Activated CD4-positive, alpha-beta T cell treated with anti-CD3 and anti-CD28 coated beads for 36 hours (primary cell): ENCODE data around the gene CELSR1. TPM values are rescaled to one million over a fixed set of nuclear protein-coding genes. Genes with fewer than 3 reads are reported as not detected.

Experiments
- ATAC-seq: fragments of 200-7000 bp; cut with Tn5 transposase; one replicate; pipeline ENCODE4 v1.10.0; 2021; ENCODE audit warnings: mild to moderate bottlenecking, moderate library complexity
- CTCF ChIA-PET: fragments of 350-600 bp; sonication (Branson Sonifier 250); formaldehyde crosslinking; loops from one replicate; lab custom pipeline; 2021; ENCODE audit warnings: antibody characterized with exemption; lab: Charles Lee
- POLR2A ChIA-PET: fragments of 350-600 bp; sonication (Branson Sonifier 250); formaldehyde crosslinking; loops from one replicate; lab custom pipeline; 2021; ENCODE audit warnings: antibody characterized with exemption, inconsistent platforms; lab: Charles Lee
- DNase-seq: peaks from one replicate; pipeline ENCODE4 v3.0.0-alpha.2; 2020
- H3K27ac Mint-ChIP-seq: one replicate; pipeline ENCODE4 v1.8.0; 2021; ENCODE audit warnings: mixed read lengths
- H3K27me3 Mint-ChIP-seq: one replicate; pipeline ENCODE4 v1.8.0; 2021; ENCODE audit warnings: mixed read lengths
- H3K36me3 Mint-ChIP-seq: one replicate; pipeline ENCODE4 v1.8.0; 2021; ENCODE audit warnings: low read depth, mixed read lengths
- H3K4me1 Mint-ChIP-seq: one replicate; pipeline ENCODE4 v1.8.0; 2021; ENCODE audit warnings: mixed read lengths
- H3K4me3 Mint-ChIP-seq: one replicate; pipeline ENCODE4 v1.8.0; 2021; ENCODE audit warnings: mild to moderate bottlenecking, moderate library complexity, mixed read lengths
- H3K9me3 Mint-ChIP-seq: one replicate; pipeline ENCODE4 v1.8.0; 2021; ENCODE audit warnings: low read depth, mixed read lengths
- intact Hi-C, 2 experiments: fragments of 100-400 bp; cut with DNase I in 1 of 2; cut with micrococcal nuclease in 1 of 2; formaldehyde crosslinking; loops; one replicate each; pipeline versions ENCODE4 v1.14.2 to v1.15.1; 2022 to 2024; cut with DNase I, micrococcal nuclease
- total RNA-seq, 2 experiments: library from RNA; stranded (reverse); gene quantifications; one replicate each; pipeline ENCODE4 v1.2.3, GENCODE V29; 2021

Gene CELSR1
- total RNA-seq, 2 experiments from 2014 or later: 0.43 to 0.46 TPM

DNA sequence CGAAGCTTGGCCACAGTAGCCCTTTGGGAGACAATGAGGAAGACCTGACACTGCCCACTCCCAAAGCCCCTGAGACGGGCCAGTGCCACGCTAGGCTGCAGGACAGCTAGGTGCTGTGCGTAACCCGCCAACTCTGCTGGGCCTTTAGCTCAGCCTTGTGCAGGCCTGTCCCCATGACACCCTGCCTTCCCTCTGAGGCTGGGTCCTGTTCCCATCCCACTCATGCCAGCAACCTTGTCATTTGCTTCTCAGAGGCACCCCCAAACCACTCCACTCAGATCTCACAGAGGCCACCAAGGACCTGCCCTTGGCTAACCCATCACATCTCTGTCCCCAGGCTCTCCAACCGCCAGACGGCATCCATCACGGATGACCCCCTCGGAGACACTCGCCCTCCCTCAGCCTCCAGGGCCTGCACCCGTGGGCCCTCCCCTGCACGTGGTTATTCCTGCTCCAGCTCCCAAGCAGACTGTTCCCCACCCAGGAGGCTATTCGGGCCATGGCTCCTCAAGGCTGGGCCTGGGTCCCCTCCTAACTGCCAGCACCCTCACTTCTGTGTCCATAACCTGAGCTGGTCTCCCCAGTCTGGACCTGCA lies 11.1 kb downstream of the CELSR1 start:
- ChIA-PET CTCF (interaction anchor here (0.6 kb wide), 1 partner anchor 578 kb away, joined by 3 read pairs; no protein-coding TSS in a partner anchor), POLR2A (no interaction called here)
- no peak overlapping the region for H3K27ac Mint-ChIP-seq
- intact Hi-C loops: no loop called here
- no peaks in the 10 kb centered on the region for H3K36me3 Mint-ChIP-seq
- no peak for ATAC-seq
- H3K4me3 Mint-ChIP-seq: no peak overlapping the region
- H3K4me1 Mint-ChIP-seq: peaks cover 5% of the 10 kb centered on the region
- no peak for DNase-seq
- H3K9me3 Mint-ChIP-seq: no peaks in the 10 kb centered on the region
- peaks cover 9% of the 10 kb centered on the region for H3K27me3 Mint-ChIP-seq

DNA sequence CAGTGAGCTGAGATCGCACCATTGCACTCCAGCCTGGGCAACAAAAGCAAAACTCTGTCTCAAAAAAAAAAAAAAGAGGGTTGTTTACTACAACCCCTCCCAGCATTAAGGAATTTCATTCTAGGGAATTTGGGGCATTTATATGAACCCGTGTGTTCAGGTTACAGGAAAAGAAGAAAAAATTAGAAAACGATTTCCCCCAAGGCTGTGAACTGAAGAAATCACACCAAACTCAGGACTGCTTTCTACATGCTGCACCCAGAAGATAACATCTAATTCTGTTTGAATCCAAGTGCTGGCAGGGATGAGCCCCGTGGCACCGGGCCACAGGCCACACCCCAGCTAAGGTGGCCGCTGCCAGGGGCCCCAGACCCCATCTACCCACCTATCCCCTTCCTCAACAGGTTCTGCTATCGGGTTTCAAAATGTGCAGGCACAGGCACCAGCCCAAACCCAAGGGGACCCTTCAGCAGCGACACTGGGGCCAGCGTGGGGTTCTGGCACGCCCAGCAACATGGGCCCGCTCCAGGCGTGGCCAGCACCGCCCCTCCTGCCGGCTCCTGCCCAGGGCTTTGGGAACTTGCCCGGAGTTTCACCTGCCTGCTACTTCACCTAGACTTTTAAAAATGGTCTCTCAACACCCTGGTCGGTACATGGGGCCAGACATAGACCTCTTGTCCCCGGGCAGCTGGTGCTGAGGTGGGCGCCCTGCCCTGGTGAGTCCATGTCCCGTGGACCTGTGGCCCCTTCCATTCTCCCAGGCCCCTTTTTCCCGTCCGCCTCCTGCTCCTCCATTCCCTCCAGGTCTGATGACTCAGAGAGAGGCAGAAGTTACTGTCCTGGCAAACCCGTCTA lies 11.8 kb downstream of the CELSR1 start:
- DNase-seq (no peak), ATAC-seq (no peak)
- ChIA-PET CTCF (interaction anchor here (0.6 kb wide), 1 partner anchor 577 kb away, joined by 3 read pairs; no protein-coding TSS in a partner anchor), POLR2A (no interaction called here)
- Mint-ChIP-seq H3K9me3 (no peaks in the 10 kb centered on the region), H3K27me3 (peaks cover 9% of the 10 kb centered on the region), H3K36me3 (no peaks in the 10 kb centered on the region), H3K27ac (no peak overlapping the region), H3K4me1 (peaks cover 5% of the 10 kb centered on the region), H3K4me3 (no peak overlapping the region)
- intact Hi-C loops: no loop called here

DNA sequence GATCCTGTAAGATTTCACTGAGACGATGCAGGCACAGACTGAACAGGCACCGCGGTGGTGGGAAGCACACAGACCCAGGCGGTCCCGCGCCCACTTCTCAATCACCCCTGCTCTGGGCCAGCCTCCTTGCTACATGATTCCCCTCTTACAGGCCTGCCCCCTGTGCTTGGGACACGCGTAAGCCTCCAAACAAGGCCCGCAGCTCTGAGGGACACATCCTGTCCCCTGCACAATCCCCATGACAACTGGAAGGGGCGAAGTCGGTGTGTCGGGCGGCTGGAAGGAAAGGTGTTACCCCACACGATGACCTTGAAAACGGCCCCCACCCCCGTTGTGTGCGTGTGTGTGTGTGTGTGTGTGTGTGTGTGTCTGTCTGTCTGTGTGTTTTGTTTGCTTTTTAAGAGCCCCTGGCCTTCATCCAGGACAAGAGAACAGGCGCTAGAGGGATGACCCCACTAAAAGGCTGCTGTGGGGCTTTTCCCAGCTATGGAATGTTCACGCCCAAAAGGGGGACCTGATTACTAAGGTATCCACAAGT lies 13.1 kb downstream of the CELSR1 start:
- peaks cover 5% of the 10 kb centered on the region for H3K4me1 Mint-ChIP-seq
- ChIA-PET POLR2A (no interaction called here), CTCF (no interaction called here)
- intact Hi-C loops: no loop called here
- H3K4me3 Mint-ChIP-seq: no peak overlapping the region
- H3K27ac Mint-ChIP-seq: no peak overlapping the region
- ATAC-seq (no peak), DNase-seq (no peak)
- peaks cover 8% of the 10 kb centered on the region for H3K27me3 Mint-ChIP-seq
- no peaks in the 10 kb centered on the region for H3K9me3 Mint-ChIP-seq
- H3K36me3 Mint-ChIP-seq: no peaks in the 10 kb centered on the region

DNA sequence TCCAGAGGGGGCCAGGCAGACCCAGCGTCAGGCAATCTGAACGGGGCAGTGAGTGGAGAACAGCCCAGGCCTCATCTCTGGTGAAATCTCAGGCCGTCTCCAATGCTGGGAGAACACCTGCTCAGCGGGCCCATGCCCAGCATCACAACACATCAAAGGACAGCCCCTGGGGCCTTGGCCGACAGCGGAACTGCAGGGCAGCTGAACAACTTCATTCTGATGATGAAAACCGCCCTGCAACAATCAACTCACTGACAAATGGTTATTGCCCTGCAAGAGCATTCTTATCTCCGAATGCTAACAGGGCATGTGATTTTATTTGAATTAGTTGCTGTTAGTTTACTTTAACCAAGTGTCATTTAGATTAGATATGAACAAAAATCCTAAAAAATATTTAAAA lies 14.6 kb downstream of the CELSR1 start:
- POLR2A ChIA-PET: no interaction called here
- CTCF ChIA-PET: no interaction called here
- intact Hi-C loops: no loop called here
- H3K4me3 Mint-ChIP-seq: no peak overlapping the region
- no peaks in the 10 kb centered on the region for H3K36me3 Mint-ChIP-seq
- no peak overlapping the region for H3K27ac Mint-ChIP-seq
- no peaks in the 10 kb centered on the region for H3K4me1 Mint-ChIP-seq
- DNase-seq: no peak
- no peaks in the 10 kb centered on the region for H3K9me3 Mint-ChIP-seq
- H3K27me3 Mint-ChIP-seq: peaks cover 7% of the 10 kb centered on the region
- ATAC-seq: no peak

DNA sequence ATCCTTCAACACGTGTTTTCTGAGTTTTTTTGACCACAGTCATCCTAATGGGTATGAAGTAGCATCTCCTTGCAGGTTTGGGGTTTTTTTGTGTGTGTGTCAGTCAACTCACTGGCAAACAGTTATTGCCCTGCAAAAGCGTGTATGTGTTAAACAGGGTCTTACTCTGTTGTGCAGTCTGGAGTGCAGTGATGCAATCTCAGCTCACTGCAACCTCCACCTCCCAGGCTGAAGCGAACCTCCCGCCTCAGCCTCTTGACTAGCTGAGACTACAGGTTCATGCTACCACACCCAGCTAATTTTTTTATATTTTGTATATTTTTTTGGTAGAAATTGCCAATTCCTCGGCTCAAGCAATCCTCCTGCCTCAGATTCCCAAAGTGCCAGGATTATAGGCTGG lies 15.4 kb downstream of the CELSR1 start:
- no peaks in the 10 kb centered on the region for H3K9me3 Mint-ChIP-seq
- POLR2A ChIA-PET: interaction anchor here (0.5 kb wide), 1 partner anchor 21 kb away, joined by 6 read pairs; no protein-coding TSS in a partner anchor
- CTCF ChIA-PET: no interaction called here

DNA sequence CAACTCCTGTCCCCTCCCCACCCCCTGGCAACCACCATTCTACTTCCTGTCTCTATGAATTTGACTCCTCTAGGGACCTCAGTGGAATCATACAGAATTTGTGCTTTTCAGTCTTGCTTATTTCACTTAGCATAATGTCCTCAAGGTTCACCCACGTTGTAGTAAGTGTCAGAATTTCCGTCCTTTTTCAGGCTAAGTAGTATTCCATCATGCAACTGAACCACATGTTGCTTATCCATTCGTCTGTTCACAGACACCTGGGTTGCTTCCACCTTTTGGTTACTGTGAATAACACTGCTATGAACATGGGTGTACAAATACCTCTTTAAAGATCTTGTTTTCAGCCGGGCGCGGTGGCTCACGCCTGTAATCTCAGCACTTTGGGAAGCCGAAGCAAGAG lies 16.5 kb downstream of the CELSR1 start:
- H3K9me3 Mint-ChIP-seq: no peaks in the 10 kb centered on the region
- H3K27me3 Mint-ChIP-seq: no peaks in the 10 kb centered on the region
- H3K4me1 Mint-ChIP-seq: no peaks in the 10 kb centered on the region
- no peak overlapping the region for H3K4me3 Mint-ChIP-seq
- no peak for ATAC-seq
- CTCF ChIA-PET: no interaction called here
- H3K27ac Mint-ChIP-seq: no peak overlapping the region
- no peaks in the 10 kb centered on the region for H3K36me3 Mint-ChIP-seq
- POLR2A ChIA-PET: no interaction called here
- no peak for DNase-seq
- intact Hi-C loops: no loop called here

More for the DNA sequence above, 15.4 kb downstream of the CELSR1 start:
- DNase-seq (no peak), ATAC-seq (no peak)
- Mint-ChIP-seq H3K27ac (no peak overlapping the region), H3K27me3 (peaks cover 4% of the 10 kb centered on the region), H3K4me3 (no peak overlapping the region), H3K4me1 (no peaks in the 10 kb centered on the region), H3K36me3 (no peaks in the 10 kb centered on the region)
- intact Hi-C loops: no loop called here

DNA sequence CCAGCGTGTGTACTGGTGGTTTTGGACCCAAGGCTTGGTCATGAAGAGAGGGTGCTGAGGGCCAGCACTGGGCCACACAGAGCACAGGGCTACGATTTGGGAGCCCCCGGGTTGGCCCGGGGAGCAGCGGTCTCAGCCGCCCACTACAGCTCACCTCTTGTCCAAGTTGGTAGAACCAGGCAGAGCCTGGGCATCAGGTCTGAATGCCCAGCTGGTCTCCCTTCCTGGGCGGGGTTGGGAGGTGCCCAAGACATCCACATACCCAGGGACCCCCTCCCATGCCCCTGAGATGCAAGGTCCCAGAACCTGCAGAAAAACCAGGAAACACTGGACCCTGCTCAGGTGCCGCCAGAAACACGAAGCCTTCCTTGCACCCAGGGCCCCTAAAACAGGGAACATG lies 18.0 kb downstream of the CELSR1 start:
- H3K36me3 Mint-ChIP-seq: no peaks in the 10 kb centered on the region
- ChIA-PET CTCF (no interaction called here), POLR2A (no interaction called here)
- intact Hi-C loops: no loop called here
- H3K9me3 Mint-ChIP-seq: no peaks in the 10 kb centered on the region
- no peak overlapping the region for H3K4me3 Mint-ChIP-seq
- DNase-seq: no peak
- no peak for ATAC-seq
- H3K27ac Mint-ChIP-seq: no peak overlapping the region
- no peaks in the 10 kb centered on the region for H3K27me3 Mint-ChIP-seq
- no peaks in the 10 kb centered on the region for H3K4me1 Mint-ChIP-seq

DNA sequence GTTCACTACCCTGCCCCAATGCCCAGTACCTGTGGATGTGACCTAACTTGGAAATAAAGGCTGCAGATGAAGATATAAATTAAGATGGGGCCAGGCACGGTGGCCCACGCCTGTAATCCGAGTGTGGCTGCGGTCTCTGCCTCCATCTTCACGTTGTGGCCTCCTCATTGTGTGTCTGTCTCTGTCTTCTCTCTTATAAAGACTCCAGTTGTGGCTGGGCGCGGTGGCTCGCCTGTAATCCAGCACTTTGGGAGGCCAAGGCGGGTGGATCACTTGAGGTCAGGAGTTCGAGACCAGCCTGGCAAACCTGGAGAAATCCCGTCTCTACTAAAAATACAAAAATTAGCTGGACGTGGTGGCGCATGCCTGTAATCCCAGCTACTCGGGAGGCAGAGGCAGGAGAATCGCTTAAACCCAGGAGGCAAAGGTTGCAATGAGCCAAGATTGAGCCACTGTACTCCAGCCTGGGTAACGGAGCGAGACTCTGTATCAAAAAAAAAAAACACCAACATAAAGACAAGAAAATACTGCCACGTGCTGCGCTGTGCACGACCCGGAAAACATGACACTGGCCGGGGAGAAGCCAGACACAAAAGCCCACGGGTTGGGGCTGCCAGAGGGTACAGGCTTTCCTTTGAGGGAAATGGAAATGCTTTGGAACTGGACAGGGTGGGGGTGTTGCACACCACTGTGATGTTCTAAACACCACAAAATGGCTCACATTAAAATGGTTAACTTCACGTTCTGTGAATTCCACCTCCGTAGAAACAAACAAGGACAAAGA lies 18.7 kb downstream of the CELSR1 start:
- H3K4me3 Mint-ChIP-seq: no peak overlapping the region
- no peak overlapping the region for H3K27ac Mint-ChIP-seq
- intact Hi-C loops: no loop called here
- no peaks in the 10 kb centered on the region for H3K4me1 Mint-ChIP-seq
- no peaks in the 10 kb centered on the region for H3K27me3 Mint-ChIP-seq
- H3K9me3 Mint-ChIP-seq: no peaks in the 10 kb centered on the region
- ATAC-seq (no peak), DNase-seq (no peak)
- ChIA-PET POLR2A (no interaction called here), CTCF (no interaction called here)
- H3K36me3 Mint-ChIP-seq: no peaks in the 10 kb centered on the region

DNA sequence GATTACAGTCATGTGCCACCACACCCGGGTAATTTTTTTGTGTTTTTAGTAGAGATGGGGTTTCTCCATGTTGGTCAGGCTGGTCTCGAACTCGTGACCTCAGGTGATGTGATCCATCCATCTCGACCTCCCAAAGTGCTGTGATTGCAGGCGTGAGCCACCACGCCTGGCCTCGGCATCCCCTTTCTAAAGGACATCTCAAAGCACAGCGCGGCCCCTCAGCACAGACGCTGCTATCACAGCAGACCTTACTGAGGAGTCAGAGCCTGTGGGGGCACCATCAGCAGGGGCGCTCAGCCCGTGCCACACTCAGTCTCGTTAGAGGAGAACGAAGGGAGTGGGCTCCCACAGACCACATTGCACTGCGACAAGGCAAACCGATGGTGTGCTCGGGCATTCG lies 19.4 kb downstream of the CELSR1 start:
- Mint-ChIP-seq H3K27me3 (no peaks in the 10 kb centered on the region), H3K4me1 (no peaks in the 10 kb centered on the region), H3K36me3 (no peaks in the 10 kb centered on the region), H3K27ac (no peak overlapping the region), H3K4me3 (no peak overlapping the region), H3K9me3 (no peaks in the 10 kb centered on the region)
- ChIA-PET POLR2A (no interaction called here), CTCF (interaction anchor here (1.0 kb wide), 1 partner anchor 46 kb away, joined by 4 read pairs; no protein-coding TSS in a partner anchor)
- no peak for DNase-seq
- intact Hi-C loops: no loop called here
- ATAC-seq: no peak

DNA sequence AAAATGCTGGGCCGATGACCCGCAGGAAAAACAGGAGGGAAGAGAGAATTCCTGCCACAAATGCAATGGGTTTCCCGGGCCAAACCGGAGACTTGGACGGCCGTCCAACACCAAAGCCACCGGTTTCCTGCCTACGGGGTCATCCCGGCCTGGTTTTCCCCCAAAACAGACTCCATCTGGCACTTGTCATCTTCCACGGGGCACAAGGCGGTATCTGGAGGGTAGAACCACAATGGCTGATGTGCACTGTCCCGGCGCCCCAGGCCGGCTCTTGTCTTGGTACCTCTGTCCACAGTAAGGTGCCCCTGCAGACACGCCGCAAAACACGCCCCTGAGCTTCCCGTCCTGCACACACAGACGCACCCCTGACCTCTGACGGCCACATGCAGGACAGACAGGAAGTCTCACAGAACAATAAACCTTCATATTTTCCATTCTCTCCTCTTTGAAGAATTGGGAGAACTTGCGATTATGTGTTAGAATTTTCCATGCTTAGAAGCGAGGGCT lies 20.1 kb downstream of the CELSR1 start:
- no peaks in the 10 kb centered on the region for H3K27me3 Mint-ChIP-seq
- POLR2A ChIA-PET: no interaction called here
- no peaks in the 10 kb centered on the region for H3K9me3 Mint-ChIP-seq
- CTCF ChIA-PET: interaction anchor here (0.5 to 1.0 kb wide), 2 partner anchors 47 to 520 kb away, joined by 3 to 4 read pairs; no protein-coding TSS in a partner anchor
- intact Hi-C loops: no loop called here
- ATAC-seq (no peak), DNase-seq (no peak)
- H3K4me1 Mint-ChIP-seq: no peaks in the 10 kb centered on the region
- H3K36me3 Mint-ChIP-seq: no peaks in the 10 kb centered on the region
- no peak overlapping the region for H3K4me3 Mint-ChIP-seq
- no peak overlapping the region for H3K27ac Mint-ChIP-seq

DNA sequence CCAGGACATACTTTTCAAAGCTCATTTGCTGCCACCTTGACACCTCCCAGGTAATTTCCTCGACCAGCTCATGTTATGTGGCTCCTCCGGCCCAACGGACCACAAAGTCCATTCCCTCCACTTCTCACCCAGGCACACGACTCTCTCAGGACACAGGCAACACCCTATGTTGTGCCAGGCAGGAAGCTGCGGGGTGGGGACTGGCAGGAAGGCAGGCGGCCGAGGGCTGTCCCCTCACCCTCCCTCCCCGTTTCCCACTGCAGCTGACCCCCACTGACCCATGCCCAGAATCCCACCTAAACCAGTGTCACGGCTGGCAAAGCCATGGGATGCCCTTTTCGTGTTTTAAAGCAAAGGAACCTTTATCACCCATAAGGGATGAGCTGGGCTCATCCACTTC lies 20.8 kb downstream of the CELSR1 start:
- intact Hi-C loops: no loop called here
- no peaks in the 10 kb centered on the region for H3K27me3 Mint-ChIP-seq
- H3K27ac Mint-ChIP-seq: no peak overlapping the region
- POLR2A ChIA-PET: no interaction called here
- H3K4me3 Mint-ChIP-seq: no peak overlapping the region
- CTCF ChIA-PET: no interaction called here
- no peak for DNase-seq
- no peak for ATAC-seq
- H3K36me3 Mint-ChIP-seq: no peaks in the 10 kb centered on the region
- no peaks in the 10 kb centered on the region for H3K4me1 Mint-ChIP-seq
- no peaks in the 10 kb centered on the region for H3K9me3 Mint-ChIP-seq
